Keratinocyte (primary cell): ENCODE results near the gene SLC10A4. TPM values are rescaled to one million over a fixed set of nuclear protein-coding genes. Genes with fewer than 3 reads are reported as not detected.

ENCODE experiments used
- DNase-seq: peaks from one replicate; pipeline ENCODE4 v3.0.0-alpha.2; 2011; ENCODE audit warnings: low read depth, missing footprints, low spot score
- FAIRE-seq: peaks from 2 replicates; lab custom pipeline; 2011; peaks lifted over from hg19 to GRCh38; lab: Jason Lieb, UNC
- H2AFZ ChIP-seq: 2 replicates; pipeline ENCODE4 v1.6.0; 2012; ENCODE audit warnings: low read length, control low read depth, inconsistent platforms; ENCODE audit not compliant: control insufficient read depth
- H3K27ac ChIP-seq: 2 replicates; pipeline ENCODE4 v1.5.1; 2011; ENCODE audit warnings: low read length; ENCODE audit not compliant: control insufficient read depth, insufficient read depth
- H3K27me3 ChIP-seq: 3 replicates; pipeline ENCODE4 v1.6.0; 2011; ENCODE audit warnings: low read length; ENCODE audit not compliant: control insufficient read depth, insufficient read depth; ENCODE audit errors: extremely low read depth
- H3K36me3 ChIP-seq, 2 experiments: 2 replicates in 1 of 2; 3 replicates in 1 of 2; pipeline ENCODE4 v1.5.1; 2011; ENCODE audit warnings: low read length in 2 of 2, mild to moderate bottlenecking in 1 of 2; ENCODE audit not compliant: control insufficient read depth in 2 of 2, insufficient read depth in 2 of 2; ENCODE audit errors: extremely low read depth in 1 of 2
- H3K4me1 ChIP-seq: 3 replicates; pipeline ENCODE4 v1.5.1; 2011; ENCODE audit warnings: low read length; ENCODE audit not compliant: control insufficient read depth, insufficient read depth; ENCODE audit errors: extremely low read depth
- H3K4me2 ChIP-seq: 3 replicates; pipeline ENCODE4 v1.6.0; 2011; ENCODE audit warnings: low read depth, low read length; ENCODE audit not compliant: control insufficient read depth, insufficient read depth; ENCODE audit errors: extremely low read depth
- H3K4me3 ChIP-seq, 3 experiments: fragments of 200-600 bp in 1 of 3; sonication (generic) in 1 of 3; 2 replicates in 2 of 3; 3 replicates in 1 of 3; pipeline ENCODE4 v1.5.1; 2011 to 2016; ENCODE audit warnings: low read length in 3 of 3, mild to moderate bottlenecking in 3 of 3, control low read depth in 2 of 3, inconsistent platforms in 1 of 3, low read depth in 1 of 3, mixed read lengths in 1 of 3, mixed run types in 1 of 3, moderate library complexity in 1 of 3; ENCODE audit not compliant: control insufficient read depth in 2 of 3, insufficient read depth in 2 of 3; ENCODE audit errors: extremely low read depth in 1 of 3
- H3K79me2 ChIP-seq: 2 replicates; pipeline ENCODE4 v1.6.0; 2012; ENCODE audit warnings: low read length; ENCODE audit not compliant: control insufficient read depth, insufficient read depth
- H3K9ac ChIP-seq: 3 replicates; pipeline ENCODE4 v1.6.0; 2011; ENCODE audit warnings: low read length; ENCODE audit not compliant: control insufficient read depth, insufficient read depth; ENCODE audit errors: extremely low read depth
- H3K9me1 ChIP-seq: 3 replicates; pipeline ENCODE4 v1.6.0; 2011; ENCODE audit warnings: low read length; ENCODE audit not compliant: control insufficient read depth, insufficient read depth; ENCODE audit errors: extremely low read depth
- H3K9me3 ChIP-seq: 2 replicates; pipeline ENCODE4 v1.5.1; 2012; ENCODE audit warnings: low read depth, low read length; ENCODE audit not compliant: control insufficient read depth
- H4K20me1 ChIP-seq: 3 replicates; pipeline ENCODE4 v1.6.0; 2011; ENCODE audit warnings: low read length; ENCODE audit not compliant: control insufficient read depth, insufficient read depth; ENCODE audit errors: extremely low read depth
- EZH2 ChIP-seq: IDR thresholded peaks from one replicate; pipeline ENCODE4 v1.6.1; 2012; ENCODE audit warnings: inconsistent platforms, mild to moderate bottlenecking, low read length, moderate library complexity
- dilution Hi-C: fragments of 300-500 bp; cut with MboI; formaldehyde crosslinking; loops from one replicate; pipeline ENCODE4 v1.7.0; 2020; ENCODE audit warnings: low sequenced_read_pairs; ENCODE audit not compliant: extremely low pct_ligation_motif_present
- polyA plus RNA-seq, 5 experiments: library from polyadenylated mRNA; depleted of rRNA in 3 of 5; stranded (reverse) in 3 of 5; stranded (forward) in 1 of 5; unstranded in 1 of 5; fragments of >200 nt; gene quantifications; 1 replicate in 1 of 5; 2 replicates in 3 of 5; 3 replicates in 1 of 5; pipeline versions ENCODE4 v1.2.1 to v1.2.3, GENCODE V29; 2011 to 2012; ENCODE audit warnings: missing spikeins in 2 of 5, low read depth in 1 of 5, low replicate concordance in 1 of 5
- TF ChIP-seq, protein P1 (sequence below), 3 experiments: IDR thresholded peaks in 1 of 3; conservative IDR thresholded peaks in 1 of 3; optimal IDR thresholded peaks in 1 of 3; 2 replicates in 2 of 3; 3 replicates in 1 of 3; pipeline versions ENCODE3 to v1.5.1; 2011; ENCODE audit warnings: low read length in 3 of 3, mild to moderate bottlenecking in 3 of 3, moderate library complexity in 2 of 3, control low read depth in 1 of 3, inconsistent platforms in 1 of 3; ENCODE audit not compliant: insufficient read depth in 2 of 3; ENCODE audit errors: extremely low read depth in 1 of 3

SLC10A4 gene
- polyA plus RNA-seq, 1 donor (not counting 4 experiments of a cell fraction or from before 2014, with no cell fraction given), result 0.07 TPM

DNA sequence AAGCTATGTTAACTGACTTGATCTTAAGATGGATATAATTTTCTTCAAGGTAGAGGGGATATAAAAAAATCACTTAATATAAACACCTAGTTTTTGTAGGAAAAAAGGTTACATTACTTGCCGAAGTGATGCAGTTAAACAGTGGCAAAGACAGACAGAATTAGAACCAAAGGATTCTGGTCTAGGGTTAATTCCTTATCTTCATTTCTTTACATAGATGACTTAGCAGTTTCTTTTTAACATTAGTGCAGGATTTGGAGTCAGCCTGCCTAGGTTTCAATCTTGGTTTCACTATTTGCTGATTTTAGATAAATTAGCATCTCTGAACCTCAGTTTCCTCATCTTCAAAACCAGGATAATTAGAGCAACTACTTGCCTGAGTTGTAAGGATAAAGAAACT is 21.2 kb downstream of the SLC10A4 start:
- TF ChIP-seq, protein P1, sequence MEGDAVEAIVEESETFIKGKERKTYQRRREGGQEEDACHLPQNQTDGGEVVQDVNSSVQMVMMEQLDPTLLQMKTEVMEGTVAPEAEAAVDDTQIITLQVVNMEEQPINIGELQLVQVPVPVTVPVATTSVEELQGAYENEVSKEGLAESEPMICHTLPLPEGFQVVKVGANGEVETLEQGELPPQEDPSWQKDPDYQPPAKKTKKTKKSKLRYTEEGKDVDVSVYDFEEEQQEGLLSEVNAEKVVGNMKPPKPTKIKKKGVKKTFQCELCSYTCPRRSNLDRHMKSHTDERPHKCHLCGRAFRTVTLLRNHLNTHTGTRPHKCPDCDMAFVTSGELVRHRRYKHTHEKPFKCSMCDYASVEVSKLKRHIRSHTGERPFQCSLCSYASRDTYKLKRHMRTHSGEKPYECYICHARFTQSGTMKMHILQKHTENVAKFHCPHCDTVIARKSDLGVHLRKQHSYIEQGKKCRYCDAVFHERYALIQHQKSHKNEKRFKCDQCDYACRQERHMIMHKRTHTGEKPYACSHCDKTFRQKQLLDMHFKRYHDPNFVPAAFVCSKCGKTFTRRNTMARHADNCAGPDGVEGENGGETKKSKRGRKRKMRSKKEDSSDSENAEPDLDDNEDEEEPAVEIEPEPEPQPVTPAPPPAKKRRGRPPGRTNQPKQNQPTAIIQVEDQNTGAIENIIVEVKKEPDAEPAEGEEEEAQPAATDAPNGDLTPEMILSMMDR (optimal IDR thresholded peaks at IDR 0.05 in 1 of 3, IDR thresholded peaks at IDR 0.05 in 1 of 3, conservative IDR thresholded peaks at IDR 0.05 in 1 of 3; ENCODE audit: extremely low read depth in 1 of 3, insufficient read depth in 2 of 3, low read length in 3 of 3), result no peak
- TF ChIP-seq EZH2, result no peak
- H4K20me1 ChIP-seq, result no peaks in the 10 kb centered on the region
- dilution Hi-C loops, result no loop called here
- H3K9me3 ChIP-seq, result no peaks in the 10 kb centered on the region
- H3K4me3 ChIP-seq, result no peak overlapping the region
- DNase-seq (no peak), FAIRE-seq (no peak)
- H3K9me1 ChIP-seq, result no peaks in the 10 kb centered on the region
- H3K27ac ChIP-seq, result no peak overlapping the region
- H3K9ac ChIP-seq, result no peak overlapping the region
- H3K36me3 ChIP-seq, result peaks cover 8 to 14% of the 10 kb centered on the region in 2 experiments
- no peak overlapping the region for H2AFZ ChIP-seq
- H3K27me3 ChIP-seq, result no peaks in the 10 kb centered on the region
- no peaks in the 10 kb centered on the region for H3K4me1 ChIP-seq
- no peaks in the 10 kb centered on the region for H3K79me2 ChIP-seq
- H3K4me2 ChIP-seq, result no peak overlapping the region

DNA sequence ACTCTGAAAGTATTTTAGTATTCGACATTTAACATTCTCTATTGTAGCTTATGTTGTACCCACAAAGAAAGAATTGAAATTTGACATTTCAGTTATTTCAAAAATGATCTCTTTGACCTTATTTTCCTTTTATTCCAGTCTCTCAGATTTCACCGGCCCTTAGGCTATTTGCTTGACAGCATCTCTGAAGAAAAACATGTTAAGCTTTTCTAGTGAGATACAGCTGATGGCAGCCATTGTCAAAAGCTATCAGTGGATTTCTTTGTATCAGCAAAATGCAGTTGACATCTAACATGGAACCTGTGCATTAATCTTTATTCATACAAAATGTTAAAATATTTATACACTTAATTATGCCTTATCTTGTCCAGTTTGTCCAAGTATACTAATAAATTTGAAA is 23.6 kb downstream of the SLC10A4 start:
- Histone ChIP-seq H3K27me3 (no peaks in the 10 kb centered on the region), H3K79me2 (no peaks in the 10 kb centered on the region), H2AFZ (no peak overlapping the region), H3K4me3 (no peak overlapping the region), H3K4me2 (no peak overlapping the region), H3K4me1 (no peaks in the 10 kb centered on the region), H4K20me1 (no peaks in the 10 kb centered on the region), H3K27ac (no peak overlapping the region), H3K9me3 (no peaks in the 10 kb centered on the region), H3K36me3 (peaks cover 11 to 25% of the 10 kb centered on the region in 2 experiments), H3K9ac (no peak overlapping the region), H3K9me1 (no peaks in the 10 kb centered on the region)
- DNase-seq (no peak), FAIRE-seq (no peak)
- dilution Hi-C loops, result no loop called here
- no peak for TF ChIP-seq EZH2
- TF ChIP-seq, protein P1 (optimal IDR thresholded peaks at IDR 0.05 in 1 of 3, IDR thresholded peaks at IDR 0.05 in 1 of 3, conservative IDR thresholded peaks at IDR 0.05 in 1 of 3; ENCODE audit: extremely low read depth in 1 of 3, insufficient read depth in 2 of 3, low read length in 3 of 3), result no peak
